H1 (cell line): ENCODE measurements around the gene NHEJ1. TPM values are rescaled to one million over a fixed set of nuclear protein-coding genes. Genes with fewer than 3 reads are reported as not detected.

Source experiments
- GTF2F1 ChIP-seq: IDR thresholded peaks from 2 replicates; pipeline ENCODE4 v1.6.1; 2012; ENCODE audit warnings: low read depth, low read length, improper control_type of control experiment, borderline replicate concordance
- RXRA ChIP-seq: IDR thresholded peaks from 2 replicates; pipeline ENCODE4 v1.6.1; 2011; ENCODE audit warnings: low read depth, mild to moderate bottlenecking, low read length, moderate library complexity; ENCODE audit not compliant: insufficient read depth
- polyA plus RNA-seq, 7 experiments: library from polyadenylated mRNA; depleted of rRNA in 3 of 7; stranded (reverse) in 5 of 7; unstranded in 2 of 7; fragments of >200 nt in 5 of 7; fragments of 200-250 nt in 2 of 7; gene quantifications; 1 replicate in 5 of 7; 2 replicates in 1 of 7; 4 replicates in 1 of 7; pipeline versions ENCODE4 v1.2.1 to v1.2.3, GENCODE V29; 2011 to 2013; ENCODE audit warnings: missing spikeins in 2 of 7, mixed read lengths in 2 of 7
- total RNA-seq: library from RNA; stranded (reverse); fragmentation: NEBNext Ultra II Directional; extraction: Animal tissue kit (Norgen Biotek cat#: 25700); gene quantifications from 2 replicates; pipeline ENCODE4 v1.2.1, GENCODE V29; 2021

The NHEJ1 gene
- total and polyA plus RNA-seq, 2 of the 8 experiments (the other 6 are each of a cell fraction or from before 2014, with no cell fraction given) = 22.7 to 24.1 TPM

GRCh38 chr2:219099329-219099728 lies 61.3 kb downstream of the NHEJ1 start (continued):
- no peak for TF ChIP-seq RXRA
- TF ChIP-seq GTF2F1 = no peak
- TF ChIP-seq, all 59 proteins: peak for 0
